ENCODE results near the gene BEX4.

BEX4 gene

GRCh38 chrX:103240155-103240554, 25.2 kb downstream of the BEX4 start:
- DNase-seq = no peak

- no peak for DNase-seq
Measured at GRCh38 chrX:103248553-103248952, 33.6 kb downstream of the BEX4 start.

- DNase-seq = no peak
Measured at GRCh38 chrX:103249805-103250204, 34.9 kb downstream of the BEX4 start.

- no peak for DNase-seq
Measured at GRCh38 chrX:103250977-103251376, 36.1 kb downstream of the BEX4 start.

- no peak for DNase-seq
Measured at GRCh38 chrX:103253608-103254007, 38.7 kb downstream of the BEX4 start.

- DNase-seq = peak; percentile 25
Measured at GRCh38 chrX:103254171-103254824, 39.4 kb downstream of the BEX4 start.

- DNase-seq = peak; percentile 46
Measured at GRCh38 chrX:103254921-103255493, 40.1 kb downstream of the BEX4 start, which contains the start of gene TCEAL8. Gene TCEAL8, minus strand, starts transcription at chrX:103255155. Its CDS starts 1,176 bp downstream, at chrX:103253979.

- DNase-seq = no peak
Measured at GRCh38 chrX:103256651-103257050, 41.7 kb downstream of the BEX4 start.

- DNase-seq = no peak
Measured at GRCh38 chrX:103258275-103258674, 43.4 kb downstream of the BEX4 start.

Data from activated gamma-delta T cell treated with Interleukin-2 at 50 U/mL for 16 hours (primary cell).